Spleen (tissue), 11 donors: Measurements from ENCODE around the gene OR5AP2. TPM values are rescaled to one million over a fixed set of nuclear protein-coding genes. Genes with fewer than 3 reads are reported as not detected.

Experiments used
- polyA plus RNA-seq, 3 donors: library from polyadenylated mRNA; stranded (reverse); fragments of 200-250 nt; gene quantifications; one replicate each; pipeline ENCODE4 v1.2.1, GENCODE V29; 2013
- small RNA-seq, 4 donors: library from RNA; depleted of rRNA; stranded (forward); fragments of <200 nt; gene quantifications; one replicate each; pipeline ENCODE3, GENCODE V24; 2016
- total RNA-seq, 7 donors: library from RNA; depleted of rRNA in 3 of 7; stranded (reverse); fragments of >200 nt in 3 of 7; fragmentation: NEBNext Ultra II Directional in 4 of 7; extraction: Animal tissue kit (Norgen Biotek cat#: 25700) in 4 of 7; gene quantifications; one replicate each; pipeline versions ENCODE4 v1.1.0 to v1.2.1, GENCODE V29; 2016 to 2021
- donor health status: healthy with polysubstance abuse.
- donor health status: DM: no; HTN: no; CAD: no; lungs with moderate emphysema.
- donor health status: DM: no; HTN: no; CAD: no.
- donor health status: Bipolar disorder and iron deficiency.
- donor health status: healthy.
- donor health status: DM: no; HTN: no; CAD: no.
- donor health status: DM: yes; HTN: yes; CAD: no.

Gene OR5AP2
- total and polyA plus RNA-seq, 10 donors = not detected

Small RNA genes within 50 kb of the gene (small RNA-seq; reads per million reads assigned to genes)
- 0 reads per million in 4 donors for gene AP004245.1

Other genes starting within 250 kb of the OR5AP2 start
- not detected for gene OR5AL1, start 229.7 kb downstream of the OR5AP2 start, total RNA-seq
- gene OR5AL1, start 229.7 kb downstream of the OR5AP2 start, polyA plus RNA-seq = not detected
- gene OR5M3, start 169.1 kb downstream of the OR5AP2 start, total RNA-seq = not detected
- not detected for gene OR5M3, start 169.1 kb downstream of the OR5AP2 start, polyA plus RNA-seq
- not detected for gene OR5M8, start 151.1 kb downstream of the OR5AP2 start, total RNA-seq
- gene OR5M8, start 151.1 kb downstream of the OR5AP2 start, polyA plus RNA-seq = not detected
- not detected for gene OR5M11, start 99.2 kb downstream of the OR5AP2 start, total RNA-seq
- gene OR5M11, start 99.2 kb downstream of the OR5AP2 start, polyA plus RNA-seq = not detected
- gene OR5M10, start 64.7 kb downstream of the OR5AP2 start, total RNA-seq = not detected
- gene OR5M10, start 64.7 kb downstream of the OR5AP2 start, polyA plus RNA-seq = not detected
- gene OR5M1, start 27.6 kb downstream of the OR5AP2 start, total RNA-seq = not detected
- gene OR5M1, start 27.6 kb downstream of the OR5AP2 start, polyA plus RNA-seq = not detected
- not detected for gene OR5AR1, start 21.2 kb upstream of the OR5AP2 start, total RNA-seq
- not detected for gene OR5AR1, start 21.2 kb upstream of the OR5AP2 start, polyA plus RNA-seq
- gene OR9G1, start 56.7 kb upstream of the OR5AP2 start, total RNA-seq = not detected
- not detected for gene OR9G1, start 56.7 kb upstream of the OR5AP2 start, polyA plus RNA-seq
- gene OR9G4, start 106.3 kb upstream of the OR5AP2 start, total RNA-seq = under 1 TPM in 3 of 7 donors, not detected in 4; 0.10 to 0.85 (median 0.60) TPM
- gene OR9G4, start 106.3 kb upstream of the OR5AP2 start, polyA plus RNA-seq = under 1 TPM in 1 of 3 donors, not detected in 2; 0.10 TPM